ENCODE measurements around the gene INO80B. TPM values are rescaled to one million over a fixed set of nuclear protein-coding genes. Genes with fewer than 3 reads are reported as not detected.

Gene INO80B
- total RNA-seq, 2 experiments from 2014 or later, result 41.3 to 41.8 TPM

DNA sequence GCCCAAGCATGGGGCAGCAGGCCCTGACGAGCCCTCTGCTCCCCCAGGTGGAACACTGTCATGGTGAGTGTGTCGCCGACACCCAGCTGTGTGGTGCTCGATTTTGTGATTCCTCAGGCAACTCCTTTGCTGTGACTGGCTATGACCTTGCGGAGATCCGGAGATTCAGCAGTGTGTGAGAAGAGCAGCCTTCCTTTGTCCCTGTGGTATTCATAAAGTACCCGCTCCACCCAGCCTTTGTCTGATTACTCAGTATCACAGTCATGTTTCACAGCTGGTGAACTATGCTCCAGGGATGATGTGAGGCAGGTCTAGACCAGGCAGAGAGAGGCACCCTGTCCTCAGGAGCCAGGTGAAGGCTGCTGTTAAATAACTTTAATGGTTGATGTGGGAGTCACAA is 29.4 kb upstream of the INO80B start:
- no peak for ATAC-seq (ENCODE audit: poor library complexity)
- CTCF ChIA-PET, result no interaction called here
- no peaks in the 10 kb centered on the region for H3K9me3 Mint-ChIP-seq

DNA sequence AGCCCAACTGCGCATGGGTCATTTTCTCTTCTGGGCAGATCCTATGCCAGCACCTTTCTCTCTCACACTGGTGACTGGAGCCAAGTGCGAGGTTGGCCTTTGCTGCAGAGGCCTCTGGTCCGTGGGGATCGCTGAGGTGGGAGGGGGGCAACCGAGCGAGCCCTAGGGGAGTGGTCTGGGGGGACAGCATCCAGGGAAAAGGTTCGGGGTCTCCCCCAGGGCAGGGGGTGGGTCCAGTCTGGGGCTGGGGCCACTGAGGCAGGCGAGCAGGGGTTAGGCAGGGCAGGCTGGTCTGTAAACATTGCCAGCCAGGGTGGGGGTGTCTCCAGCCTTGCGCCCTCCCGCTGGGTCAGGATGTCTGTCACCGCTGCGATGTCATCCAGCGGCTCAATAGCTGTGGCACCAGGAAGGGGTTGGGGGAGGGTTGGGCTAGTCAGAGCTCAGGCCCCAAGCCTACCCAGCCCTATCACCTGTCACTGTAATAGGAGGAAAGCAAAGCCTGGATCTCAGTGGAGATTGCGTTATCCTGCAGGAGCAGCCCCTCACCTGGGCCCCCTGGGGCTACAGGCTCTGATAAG is 28.6 kb upstream of the INO80B start:
- peaks cover 15% of the 10 kb centered on the region for H3K4me1 Mint-ChIP-seq (ENCODE audit: low read depth)
- TF ChIP-seq CTCF (IDR thresholded peaks at IDR 0.05), result no peak
- Histone ChIP-seq H3K27me3 (ENCODE audit: control insufficient read depth in 1 of 2, insufficient read depth in 2 of 2, low read length in 2 of 2) (no peaks in the 10 kb centered on the region), H3K4me3 (ENCODE audit: low read length) (no peak overlapping the region), H3K4me1 (ENCODE audit: insufficient read depth, low read length) (peaks cover 9% of the 10 kb centered on the region), H3K9me3 (ENCODE audit: control insufficient read depth in 1 of 2, insufficient read depth in 1 of 2, low read length in 2 of 2) (no peaks in the 10 kb centered on the region), H3K27ac (ENCODE audit: low read depth in 1 of 2, low read length in 2 of 2) (no peak overlapping the region), H3K36me3 (ENCODE audit: insufficient read depth, low read length) (peaks cover 11% of the 10 kb centered on the region)
- no peak overlapping the region for H3K4me3 Mint-ChIP-seq
- CTCF ChIA-PET, result no interaction called here
- no peak overlapping the region for H3K27ac Mint-ChIP-seq
- H3K36me3 Mint-ChIP-seq (ENCODE audit: low read depth), result peaks cover 16% of the 10 kb centered on the region
- intact Hi-C loops (cut with DNase I, micrococcal nuclease), result no loop called here
- no peak for ATAC-seq (ENCODE audit: poor library complexity)
- no peaks in the 10 kb centered on the region for H3K9me3 Mint-ChIP-seq
- H3K27me3 Mint-ChIP-seq, result no peaks in the 10 kb centered on the region
- POLR2A ChIA-PET, result interaction anchor here (1.3 kb wide), 1 partner anchor 28 kb away, joined by 4 read pairs; the partner anchor contains the start of gene INO80B
- no peak for DNase-seq

More for the DNA sequence above, 29.4 kb upstream of the INO80B start:
- H3K9me3 ChIP-seq (ENCODE audit: control insufficient read depth in 1 of 2, insufficient read depth in 1 of 2, low read length in 2 of 2), result no peaks in the 10 kb centered on the region
- intact Hi-C loops (cut with DNase I, micrococcal nuclease), result no loop called here
- no peak overlapping the region for H3K4me3 ChIP-seq (ENCODE audit: low read length)
- POLR2A ChIA-PET, result interaction anchor here (1.3 kb wide), 1 partner anchor 29 kb away, joined by 4 read pairs; the partner anchor contains the start of gene INO80B
- peaks cover 11% of the 10 kb centered on the region for H3K36me3 ChIP-seq (ENCODE audit: insufficient read depth, low read length)
- H3K27me3 ChIP-seq (ENCODE audit: control insufficient read depth in 1 of 2, insufficient read depth in 2 of 2, low read length in 2 of 2), result no peaks in the 10 kb centered on the region
- no peak overlapping the region for H3K27ac ChIP-seq (ENCODE audit: low read depth in 1 of 2, low read length in 2 of 2)
- peaks cover 21% of the 10 kb centered on the region for H3K4me1 Mint-ChIP-seq (ENCODE audit: low read depth)
- no peak overlapping the region for H3K4me3 Mint-ChIP-seq
- no peaks in the 10 kb centered on the region for H3K27me3 Mint-ChIP-seq
- H3K36me3 Mint-ChIP-seq (ENCODE audit: low read depth), result peaks cover 16% of the 10 kb centered on the region
- no peak for TF ChIP-seq CTCF (IDR thresholded peaks at IDR 0.05)
- H3K27ac Mint-ChIP-seq, result no peak overlapping the region
- peaks cover 17% of the 10 kb centered on the region for H3K4me1 ChIP-seq (ENCODE audit: insufficient read depth, low read length)
- DNase-seq, result no peak

DNA sequence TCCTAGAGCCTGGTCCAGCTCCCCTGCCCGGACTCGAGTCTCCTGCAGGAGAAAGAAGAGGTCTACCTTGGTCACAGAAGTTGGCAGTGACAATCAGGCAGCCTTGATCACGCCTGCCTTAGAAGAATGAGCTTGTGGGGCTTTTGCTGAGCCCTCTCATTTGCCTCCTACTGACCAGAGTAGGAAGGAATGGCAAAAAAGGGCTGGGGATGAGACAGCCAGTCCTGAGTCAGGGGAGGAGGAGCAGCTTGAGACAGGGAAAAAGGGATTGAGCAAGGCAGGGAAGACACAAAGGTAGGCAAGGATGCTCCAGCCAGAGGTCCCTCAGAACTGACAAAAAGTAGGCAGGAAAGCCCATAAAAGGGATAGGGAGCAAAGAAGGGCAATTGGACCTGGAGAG is 27.3 kb upstream of the INO80B start:
- intact Hi-C loops (cut with DNase I, micrococcal nuclease), result no loop called here
- Histone ChIP-seq H3K9me3 (ENCODE audit: control insufficient read depth in 1 of 2, insufficient read depth in 1 of 2, low read length in 2 of 2) (no peaks in the 10 kb centered on the region), H3K36me3 (ENCODE audit: insufficient read depth, low read length) (peaks cover 11% of the 10 kb centered on the region), H3K27me3 (ENCODE audit: control insufficient read depth in 1 of 2, insufficient read depth in 2 of 2, low read length in 2 of 2) (no peaks in the 10 kb centered on the region), H3K4me1 (ENCODE audit: insufficient read depth, low read length) (no peaks in the 10 kb centered on the region), H3K27ac (ENCODE audit: low read depth in 1 of 2, low read length in 2 of 2) (no peak overlapping the region), H3K4me3 (ENCODE audit: low read length) (no peak overlapping the region)
- TF ChIP-seq CTCF (IDR thresholded peaks at IDR 0.05), result no peak
- H3K9me3 Mint-ChIP-seq, result no peaks in the 10 kb centered on the region
- ATAC-seq (ENCODE audit: poor library complexity), result no peak
- H3K4me1 Mint-ChIP-seq (ENCODE audit: low read depth), result peaks cover 6% of the 10 kb centered on the region
- CTCF ChIA-PET, result no interaction called here
- H3K27me3 Mint-ChIP-seq, result no peaks in the 10 kb centered on the region
- peaks cover 11% of the 10 kb centered on the region for H3K36me3 Mint-ChIP-seq (ENCODE audit: low read depth)
- H3K27ac Mint-ChIP-seq, result no peak overlapping the region
- DNase-seq, result no peak
- no peak overlapping the region for H3K4me3 Mint-ChIP-seq
- POLR2A ChIA-PET, result no interaction called here

Data from CD4-positive, alpha-beta T cell (primary cell).